NCI-H146 (cell line): ENCODE measurements around the gene PDE4D.

Experiments
- DNase-seq: peaks from one replicate; lab custom pipeline; 2025; lab: John Stamatoyannopoulos, UW

Gene PDE4D

GRCh38 chr5:58927181-58927580 is 966.3 kb downstream of the PDE4D start:
- no peak for DNase-seq

GRCh38 chr5:58926541-58926935 is 967.0 kb downstream of the PDE4D start:
- DNase-seq: no peak

DNA sequence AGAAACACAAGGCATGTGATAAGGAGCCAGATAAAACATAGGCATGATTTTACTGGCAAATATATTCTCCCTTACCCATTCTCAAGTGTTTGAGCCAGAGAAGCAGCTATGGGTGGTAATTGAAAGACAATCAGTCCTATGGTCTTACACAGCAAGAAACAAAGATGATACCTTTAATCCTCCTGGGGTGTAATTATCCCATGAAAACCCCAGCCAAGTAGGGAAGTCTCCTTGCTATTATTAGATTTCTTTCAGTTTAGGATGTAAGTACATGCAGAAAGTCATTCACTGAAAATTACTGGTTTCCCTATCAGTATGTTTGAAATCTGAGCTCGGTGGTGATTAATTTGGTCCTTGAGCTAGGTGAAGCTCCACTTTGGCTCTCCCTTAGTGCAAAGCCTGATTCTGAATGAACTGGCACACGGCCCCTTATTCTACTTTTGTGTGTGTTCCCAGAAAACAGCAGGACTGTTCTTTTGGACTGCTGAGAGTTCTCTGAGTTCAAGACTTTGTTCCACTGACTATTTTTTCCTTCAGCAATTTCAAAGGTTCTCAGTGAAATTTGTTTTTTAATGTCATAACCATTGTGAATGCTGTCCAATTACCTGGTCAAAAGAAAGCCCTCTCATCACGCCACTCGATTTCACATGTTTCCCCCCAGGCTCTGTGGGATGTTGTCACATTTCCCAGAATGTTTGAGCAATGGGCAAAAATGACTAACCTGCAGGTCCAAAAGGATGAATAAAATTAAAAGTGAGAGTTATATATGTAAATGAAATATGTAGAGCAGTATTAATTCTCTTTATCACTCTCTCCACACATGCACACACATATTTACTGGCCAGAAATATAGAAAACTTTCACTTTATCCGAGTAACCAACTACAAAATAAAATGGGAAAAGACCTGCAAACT is 967.6 kb downstream of the PDE4D start:
- peak; percentile 33 for DNase-seq

- DNase-seq: no peak
Observed at GRCh38 chr5:58924306-58924705, 969.2 kb downstream of the PDE4D start.

- DNase-seq: no peak
Observed at GRCh38 chr5:58923355-58923754, 970.2 kb downstream of the PDE4D start.

DNA sequence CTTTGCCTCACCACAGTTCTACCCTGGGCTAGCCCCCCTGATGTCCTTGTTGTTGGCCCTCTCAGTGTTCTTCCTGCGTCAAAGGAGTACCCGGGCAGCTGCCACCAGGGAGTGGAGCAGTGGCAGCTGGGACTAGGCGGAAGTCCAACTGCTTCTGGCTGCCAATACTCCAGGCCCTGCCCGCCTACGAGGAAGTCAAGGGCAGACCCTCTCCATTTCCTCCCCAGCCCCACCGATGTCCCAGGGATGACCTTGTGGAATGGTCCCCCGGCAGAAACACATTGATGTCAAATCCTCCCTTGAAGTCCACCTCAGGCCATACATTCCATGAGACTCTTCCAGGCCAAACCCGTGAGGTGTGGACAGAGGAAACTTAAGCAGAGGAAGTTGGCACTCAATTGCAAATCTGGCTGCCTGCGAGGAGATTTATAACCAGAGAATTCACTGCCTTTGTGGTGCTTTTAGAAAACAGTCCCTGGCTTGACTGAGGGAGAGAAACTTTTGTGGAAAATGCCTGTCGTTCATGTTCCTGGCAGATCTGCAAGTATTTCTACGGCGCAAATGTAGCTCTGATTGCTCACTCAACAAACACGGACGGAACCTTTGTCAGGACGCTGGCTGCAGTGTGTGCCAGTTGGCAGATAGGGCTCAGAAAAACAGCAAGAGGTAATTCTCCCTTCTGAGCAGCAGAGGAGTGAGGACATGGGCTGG is 970.9 kb downstream of the PDE4D start:
- DNase-seq: no peak

GRCh38 chr5:58921159-58921558 is 972.4 kb downstream of the PDE4D start:
- no peak for DNase-seq

DNA sequence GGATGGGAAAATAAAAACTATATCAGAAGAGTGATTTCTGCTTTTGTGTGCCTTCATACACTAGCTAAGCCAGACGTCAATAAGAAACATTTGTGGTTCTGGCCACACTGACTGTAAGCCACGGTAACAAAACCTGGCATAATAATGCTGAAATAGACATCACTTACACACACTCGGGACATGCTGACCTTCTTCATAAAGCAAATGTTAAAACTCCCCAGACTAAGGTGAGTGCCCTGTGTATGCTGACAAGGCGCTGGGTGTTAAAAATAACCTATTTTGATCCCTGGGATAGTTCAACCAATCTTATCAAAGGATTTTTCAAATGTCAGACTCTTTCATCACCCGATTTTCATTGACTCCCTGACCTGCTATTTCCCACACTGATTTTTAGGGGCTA is 973.7 kb downstream of the PDE4D start:
- no peak for DNase-seq
